Measurements from ENCODE around the gene TRNAU1AP.
"Not testable (repeated sequence)": the region's sequence is repeated elsewhere in the genome, so short reads cannot be mapped to it uniquely, and the experiment has no call there.

TRNAU1AP gene

GRCh38 chr1:28552758-28553663 is at the start of gene TRNAU1AP:
TSS of gene TRNAU1AP (plus strand) at chr1:28553085. CDS start at chr1:28553111, 26 bp downstream.
- peak; percentile 99 for DNase-seq

GRCh38 chr1:28503117-28503516 is 49.8 kb upstream of the TRNAU1AP start:
- no peak for DNase-seq

GRCh38 chr1:28505406-28506187 is 47.3 kb upstream of the TRNAU1AP start, which contains the start of gene RCC1:
TSS of gene RCC1 (plus strand) at chr1:28506043. CDS start at chr1:28529867, 23,824 bp downstream.
- DNase-seq: peak; percentile 100

- peak; percentile 68 for DNase-seq
Observed at GRCh38 chr1:28506907-28507246, 46.0 kb upstream of the TRNAU1AP start.

- peak; percentile 68 for DNase-seq
Observed at GRCh38 chr1:28507247-28507645, 45.6 kb upstream of the TRNAU1AP start.

- DNase-seq: peak; percentile 58
Observed at GRCh38 chr1:28507646-28508434, 45.0 kb upstream of the TRNAU1AP start.

GRCh38 chr1:28508435-28508754 is 44.5 kb upstream of the TRNAU1AP start:
- DNase-seq: peak; percentile 74

- peak; percentile 78 for DNase-seq
Observed at GRCh38 chr1:28509705-28510272, 43.1 kb upstream of the TRNAU1AP start.

- peak; percentile 87 for DNase-seq
Observed at GRCh38 chr1:28510273-28510969, 42.5 kb upstream of the TRNAU1AP start.

GRCh38 chr1:28510970-28511440 is 41.9 kb upstream of the TRNAU1AP start:
- DNase-seq: peak; percentile 87

- peak; percentile 77 for DNase-seq
Observed at GRCh38 chr1:28512058-28512611, 40.8 kb upstream of the TRNAU1AP start.

GRCh38 chr1:28514445-28514933 is 38.4 kb upstream of the TRNAU1AP start:
- DNase-seq: peak; percentile 53

GRCh38 chr1:28516518-28516956 is 36.3 kb upstream of the TRNAU1AP start:
- peak; percentile 60 for DNase-seq

- peak; percentile 85 for DNase-seq
Observed at GRCh38 chr1:28517649-28517999, 35.3 kb upstream of the TRNAU1AP start.

GRCh38 chr1:28518000-28518744 is 34.7 kb upstream of the TRNAU1AP start:
- DNase-seq: peak; percentile 94

- DNase-seq: peak; percentile 80
Observed at GRCh38 chr1:28518745-28519341, 34.0 kb upstream of the TRNAU1AP start.

GRCh38 chr1:28519946-28520725 is 32.7 kb upstream of the TRNAU1AP start:
- DNase-seq: no peak

GRCh38 chr1:28520796-28521195 is 32.1 kb upstream of the TRNAU1AP start:
- not testable (repeated sequence) for DNase-seq

- no peak for DNase-seq
Observed at GRCh38 chr1:28521502-28522164, 31.3 kb upstream of the TRNAU1AP start.

Data from NCI-H82 (cell line).